GM20431 (cell line): Measurements from ENCODE around the gene GPR148.

ENCODE experiments used
- in situ Hi-C: fragments of 300-500 bp; cut with MseI, MboI; formaldehyde crosslinking; loops from one replicate; pipeline ENCODE4 v1.15.0; 2020; ENCODE audit warnings: low sequenced_read_pairs; ENCODE audit not compliant: unreplicated experiment

GPR148 gene

GRCh38 chr2:130749078-130749477, 20.2 kb downstream of the GPR148 start:
- in situ Hi-C loops, result no loop called here

- in situ Hi-C loops, result no loop called here
These were observed 20.8 kb downstream of the GPR148 start for GRCh38 chr2:130749641-130750040.

GRCh38 chr2:130754811-130755210, 25.9 kb downstream of the GPR148 start:
- in situ Hi-C loops, result no loop called here

GRCh38 chr2:130755256-130756052, 26.6 kb downstream of the GPR148 start, which contains the start of gene AMER3:
Gene AMER3, plus strand, starts transcription at chr2:130755540. Its CDS starts 6,533 bp downstream, at chr2:130762073.
- in situ Hi-C loops, result no loop called here

- in situ Hi-C loops, result no loop called here
These were observed 27.4 kb downstream of the GPR148 start for GRCh38 chr2:130756053-130756873.

GRCh38 chr2:130756874-130757668, 28.2 kb downstream of the GPR148 start:
- in situ Hi-C loops, result no loop called here

- in situ Hi-C loops, result no loop called here
These were observed 31.3 kb downstream of the GPR148 start for GRCh38 chr2:130759906-130760753.

- in situ Hi-C loops, result no loop called here
These were observed 32.2 kb downstream of the GPR148 start for GRCh38 chr2:130760754-130761751.

- in situ Hi-C loops, result no loop called here
These were observed 33.4 kb downstream of the GPR148 start for GRCh38 chr2:130762031-130762909.

GRCh38 chr2:130762910-130763385, 34.1 kb downstream of the GPR148 start:
- in situ Hi-C loops, result no loop called here

GRCh38 chr2:130763405-130763804, 34.5 kb downstream of the GPR148 start:
- in situ Hi-C loops, result no loop called here

GRCh38 chr2:130764035-130764820, 35.4 kb downstream of the GPR148 start:
- in situ Hi-C loops, result no loop called here

- in situ Hi-C loops, result no loop called here
These were observed 35.9 kb downstream of the GPR148 start for GRCh38 chr2:130764821-130765115.

GRCh38 chr2:130765464-130765863, 36.6 kb downstream of the GPR148 start:
- in situ Hi-C loops, result no loop called here

GRCh38 chr2:130766037-130766436, 37.2 kb downstream of the GPR148 start:
- in situ Hi-C loops, result no loop called here

- in situ Hi-C loops, result no loop called here
These were observed 38.0 kb downstream of the GPR148 start for GRCh38 chr2:130766711-130767407.
